Activated CD8-positive, alpha-beta memory T cell treated with anti-CD3 and anti-CD28 coated beads, Interleukin-2, amount 50 U/mL, for 24 hours (primary cell): ENCODE results near the gene SPN.
A peak's percentile ranks its signal among the peaks of the same experiment; 100 is the strongest.
"Not testable (repeated sequence)": the region's sequence is repeated elsewhere in the genome, so short reads cannot be mapped to it uniquely, and the experiment has no call there.

Source experiments
- DNase-seq: peaks from one replicate; pipeline ENCODE4 v3.0.0-alpha.2; 2020; ENCODE audit errors: extremely low read depth

The SPN gene

GRCh38 chr16:29676989-29677785, 14.1 kb downstream of the SPN start:
- DNase-seq: no peak

- no peak for DNase-seq
These were observed 15.7 kb downstream of the SPN start, which contains the start of gene QPRT for GRCh38 chr16:29678691-29679267. Gene QPRT (plus strand): TSS chr16:29679180. CDS start chr16:29679198, 18 bp downstream.

- DNase-seq: no peak
These were observed 17.1 kb downstream of the SPN start for GRCh38 chr16:29680180-29680598.

- no peak for DNase-seq
These were observed 20.6 kb downstream of the SPN start for GRCh38 chr16:29683543-29684090.

GRCh38 chr16:29684679-29685078, 21.6 kb downstream of the SPN start:
- no peak for DNase-seq

- DNase-seq: no peak
These were observed 23.8 kb downstream of the SPN start for GRCh38 chr16:29686740-29687332.

GRCh38 chr16:29687755-29688154, 24.7 kb downstream of the SPN start:
- DNase-seq: no peak

- DNase-seq: no peak
These were observed 25.1 kb downstream of the SPN start for GRCh38 chr16:29688172-29688571.

- DNase-seq: not testable (repeated sequence)
These were observed 26.7 kb downstream of the SPN start for GRCh38 chr16:29689490-29690351.

- DNase-seq: not testable (repeated sequence)
These were observed 29.6 kb downstream of the SPN start for GRCh38 chr16:29692606-29693005.

GRCh38 chr16:29694384-29695195, 31.5 kb downstream of the SPN start:
- DNase-seq: no peak

- not testable (repeated sequence) for DNase-seq
These were observed 32.6 kb downstream of the SPN start for GRCh38 chr16:29695675-29696074.

- no peak for DNase-seq
These were observed 33.9 kb downstream of the SPN start for GRCh38 chr16:29696881-29697331.

- DNase-seq: no peak
These were observed 34.3 kb downstream of the SPN start for GRCh38 chr16:29697391-29697790.

- DNase-seq: no peak
These were observed 35.0 kb downstream of the SPN start for GRCh38 chr16:29698042-29698441.

GRCh38 chr16:29698484-29699323, 35.7 kb downstream of the SPN start:
- no peak for DNase-seq

- DNase-seq: no peak
These were observed 36.5 kb downstream of the SPN start for GRCh38 chr16:29699324-29700219.

GRCh38 chr16:29700253-29700987, 37.4 kb downstream of the SPN start:
- peak; percentile 25 for DNase-seq
